ENCODE data around the gene TRIM5. TPM values are rescaled to one million over a fixed set of nuclear protein-coding genes. Genes with fewer than 3 reads are reported as not detected.

Gene TRIM5
- total RNA-seq, 1 experiment from 2014 or later, result 17.9 TPM

DNA sequence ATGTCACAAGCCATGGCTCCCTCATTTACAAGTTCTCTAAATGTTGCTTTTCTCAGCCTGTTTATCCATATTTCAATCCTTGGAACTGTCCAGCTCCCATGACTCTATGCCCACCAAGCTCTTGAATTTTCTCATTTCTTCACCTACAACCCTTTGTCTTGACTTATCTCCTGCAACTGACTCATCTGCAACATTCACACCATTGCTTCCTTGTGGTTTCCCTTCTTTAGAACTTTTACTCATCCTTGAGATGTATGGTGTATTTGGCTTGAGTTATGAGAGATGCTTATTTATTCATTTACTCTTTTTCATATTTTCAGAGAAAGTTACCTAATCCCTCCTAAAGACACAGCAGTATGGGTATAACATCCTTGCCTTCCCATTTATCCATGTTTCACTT lies 41.3 kb downstream of the TRIM5 start:
- Histone ChIP-seq H3K9me3 (ENCODE audit: low read depth, low read length, poor library complexity, severe bottlenecking) (no peaks in the 10 kb centered on the region), H3K27me3 (replicated peaks; ENCODE audit: insufficient read depth, low read depth, low read length, poor library complexity) (no peaks in the 10 kb centered on the region), H3K36me3 (ENCODE audit: insufficient read depth, low read length, poor library complexity, severe bottlenecking) (no peaks in the 10 kb centered on the region), H3K4me1 (ENCODE audit: insufficient read depth, low read length, poor library complexity, severe bottlenecking) (no peaks in the 10 kb centered on the region), H3K27ac (ENCODE audit: low read depth, low read length, poor library complexity, severe bottlenecking) (no peak overlapping the region), H3K4me3 (ENCODE audit: low read depth, low read length, poor library complexity, severe bottlenecking) (no peak overlapping the region)
- intact Hi-C loops (cut with micrococcal nuclease; ENCODE audit: unreplicated experiment), result no loop called here
- BruUV-seq (replicated peaks), result no TSS peak
- CTCF ChIA-PET, result no interaction called here
- POLR2A ChIA-PET (ENCODE audit: low non-redundant PET), result no interaction called here
- DNase-seq (ENCODE audit: low spot score), result no peak
- TF ChIP-seq EZH2 (IDR thresholded peaks at IDR 0.05; ENCODE audit: borderline replicate concordance, low read depth, low read length, poor library complexity, severe bottlenecking), result no peak
- TF ChIP-seq, protein P1, sequence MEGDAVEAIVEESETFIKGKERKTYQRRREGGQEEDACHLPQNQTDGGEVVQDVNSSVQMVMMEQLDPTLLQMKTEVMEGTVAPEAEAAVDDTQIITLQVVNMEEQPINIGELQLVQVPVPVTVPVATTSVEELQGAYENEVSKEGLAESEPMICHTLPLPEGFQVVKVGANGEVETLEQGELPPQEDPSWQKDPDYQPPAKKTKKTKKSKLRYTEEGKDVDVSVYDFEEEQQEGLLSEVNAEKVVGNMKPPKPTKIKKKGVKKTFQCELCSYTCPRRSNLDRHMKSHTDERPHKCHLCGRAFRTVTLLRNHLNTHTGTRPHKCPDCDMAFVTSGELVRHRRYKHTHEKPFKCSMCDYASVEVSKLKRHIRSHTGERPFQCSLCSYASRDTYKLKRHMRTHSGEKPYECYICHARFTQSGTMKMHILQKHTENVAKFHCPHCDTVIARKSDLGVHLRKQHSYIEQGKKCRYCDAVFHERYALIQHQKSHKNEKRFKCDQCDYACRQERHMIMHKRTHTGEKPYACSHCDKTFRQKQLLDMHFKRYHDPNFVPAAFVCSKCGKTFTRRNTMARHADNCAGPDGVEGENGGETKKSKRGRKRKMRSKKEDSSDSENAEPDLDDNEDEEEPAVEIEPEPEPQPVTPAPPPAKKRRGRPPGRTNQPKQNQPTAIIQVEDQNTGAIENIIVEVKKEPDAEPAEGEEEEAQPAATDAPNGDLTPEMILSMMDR (conservative IDR thresholded peaks at IDR 0.05; ENCODE audit: low read depth, low read length), result no peak

DNA sequence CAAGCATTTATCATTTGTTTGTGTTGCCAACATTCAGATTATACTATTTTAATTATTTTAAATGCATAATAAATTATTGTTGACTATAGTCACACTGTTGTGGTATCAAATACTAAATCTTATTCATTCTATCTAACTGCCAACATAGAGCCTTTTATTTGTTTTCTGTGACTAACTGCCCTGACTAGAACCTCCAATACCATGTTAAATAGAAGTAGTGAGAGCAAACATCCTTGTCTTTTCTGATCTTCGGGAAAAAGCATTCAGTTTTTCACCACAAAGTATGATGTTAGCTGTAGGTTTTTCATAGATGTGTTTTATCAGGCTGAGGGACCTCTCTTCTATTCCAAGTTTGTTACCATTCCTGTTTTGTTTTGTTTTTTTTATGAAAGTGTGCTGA lies 44.9 kb downstream of the TRIM5 start:
- no TSS peak for BruUV-seq (replicated peaks)
- intact Hi-C loops (cut with micrococcal nuclease; ENCODE audit: unreplicated experiment), result no loop called here
- no peak overlapping the region for H3K4me3 ChIP-seq (ENCODE audit: low read depth, low read length, poor library complexity, severe bottlenecking)
- H3K4me1 ChIP-seq (ENCODE audit: insufficient read depth, low read length, poor library complexity, severe bottlenecking), result no peaks in the 10 kb centered on the region
- CTCF ChIA-PET, result no interaction called here
- no peak for DNase-seq (ENCODE audit: low spot score)
- no peak for TF ChIP-seq EZH2 (IDR thresholded peaks at IDR 0.05; ENCODE audit: borderline replicate concordance, low read depth, low read length, poor library complexity, severe bottlenecking)
- TF ChIP-seq, protein P1 (conservative IDR thresholded peaks at IDR 0.05; ENCODE audit: low read depth, low read length), result no peak
- H3K27ac ChIP-seq (ENCODE audit: low read depth, low read length, poor library complexity, severe bottlenecking), result no peak overlapping the region
- H3K36me3 ChIP-seq (ENCODE audit: insufficient read depth, low read length, poor library complexity, severe bottlenecking), result no peaks in the 10 kb centered on the region
- H3K9me3 ChIP-seq (ENCODE audit: low read depth, low read length, poor library complexity, severe bottlenecking), result no peaks in the 10 kb centered on the region
- POLR2A ChIA-PET (ENCODE audit: low non-redundant PET), result no interaction called here
- H3K27me3 ChIP-seq (replicated peaks; ENCODE audit: insufficient read depth, low read depth, low read length, poor library complexity), result no peaks in the 10 kb centered on the region

DNA sequence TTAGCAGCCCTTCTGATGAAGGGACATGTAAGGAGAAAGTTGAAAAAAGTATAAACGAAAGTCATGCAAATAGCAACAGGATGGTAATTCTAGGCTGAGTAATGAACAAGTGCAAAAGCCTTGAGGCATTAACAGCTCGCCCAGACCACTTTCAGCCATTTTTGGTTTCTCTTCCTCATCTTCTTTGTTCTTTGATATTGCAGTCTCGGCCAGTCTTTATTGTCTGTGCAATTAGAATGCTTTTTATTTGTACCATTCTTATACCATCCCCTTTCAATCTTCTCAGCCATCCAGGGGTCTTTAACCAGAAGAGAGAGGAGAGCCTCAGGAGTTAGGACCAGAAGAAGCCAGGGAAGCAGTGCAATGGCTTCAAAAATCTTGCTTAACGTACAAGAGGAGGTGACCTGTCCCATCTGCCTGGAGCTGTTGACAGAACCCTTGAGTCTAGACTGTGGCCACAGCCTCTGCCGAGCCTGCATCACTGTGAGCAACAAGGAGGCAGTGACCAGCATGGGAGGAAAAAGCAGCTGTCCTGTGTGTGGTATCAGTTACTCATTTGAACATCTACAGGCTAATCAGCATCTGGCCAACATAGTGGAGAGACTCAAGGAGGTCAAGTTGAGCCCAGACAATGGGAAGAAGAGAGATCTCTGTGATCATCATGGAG lies 52.8 kb downstream of the TRIM5 start:
- ChIA-PET CTCF (no interaction called here), POLR2A (ENCODE audit: low non-redundant PET) (no interaction called here)
- intact Hi-C loops (cut with micrococcal nuclease; ENCODE audit: unreplicated experiment), result no loop called here
- H3K36me3 ChIP-seq (ENCODE audit: insufficient read depth, low read length, poor library complexity, severe bottlenecking), result no peaks in the 10 kb centered on the region
- no peaks in the 10 kb centered on the region for H3K9me3 ChIP-seq (ENCODE audit: low read depth, low read length, poor library complexity, severe bottlenecking)
- H3K4me1 ChIP-seq (ENCODE audit: insufficient read depth, low read length, poor library complexity, severe bottlenecking), result no peaks in the 10 kb centered on the region
- BruUV-seq (replicated peaks), result no TSS peak
- no peak for DNase-seq (ENCODE audit: low spot score)
- H3K27me3 ChIP-seq (replicated peaks; ENCODE audit: insufficient read depth, low read depth, low read length, poor library complexity), result no peaks in the 10 kb centered on the region
- TF ChIP-seq EZH2 (IDR thresholded peaks at IDR 0.05; ENCODE audit: borderline replicate concordance, low read depth, low read length, poor library complexity, severe bottlenecking), result no peak
- TF ChIP-seq, protein P1 (conservative IDR thresholded peaks at IDR 0.05; ENCODE audit: low read depth, low read length), result no peak
- no peak overlapping the region for H3K4me3 ChIP-seq (ENCODE audit: low read depth, low read length, poor library complexity, severe bottlenecking)
- no peak overlapping the region for H3K27ac ChIP-seq (ENCODE audit: low read depth, low read length, poor library complexity, severe bottlenecking)
